ENCODE measurements around the gene TRIM71. TPM values are rescaled to one million over a fixed set of nuclear protein-coding genes. Genes with fewer than 3 reads are reported as not detected.

TRIM71 gene
- 106 and 107 TPM in 2 replicates for total RNA-seq (ENCODE audit: low replicate concordance)

DNA sequence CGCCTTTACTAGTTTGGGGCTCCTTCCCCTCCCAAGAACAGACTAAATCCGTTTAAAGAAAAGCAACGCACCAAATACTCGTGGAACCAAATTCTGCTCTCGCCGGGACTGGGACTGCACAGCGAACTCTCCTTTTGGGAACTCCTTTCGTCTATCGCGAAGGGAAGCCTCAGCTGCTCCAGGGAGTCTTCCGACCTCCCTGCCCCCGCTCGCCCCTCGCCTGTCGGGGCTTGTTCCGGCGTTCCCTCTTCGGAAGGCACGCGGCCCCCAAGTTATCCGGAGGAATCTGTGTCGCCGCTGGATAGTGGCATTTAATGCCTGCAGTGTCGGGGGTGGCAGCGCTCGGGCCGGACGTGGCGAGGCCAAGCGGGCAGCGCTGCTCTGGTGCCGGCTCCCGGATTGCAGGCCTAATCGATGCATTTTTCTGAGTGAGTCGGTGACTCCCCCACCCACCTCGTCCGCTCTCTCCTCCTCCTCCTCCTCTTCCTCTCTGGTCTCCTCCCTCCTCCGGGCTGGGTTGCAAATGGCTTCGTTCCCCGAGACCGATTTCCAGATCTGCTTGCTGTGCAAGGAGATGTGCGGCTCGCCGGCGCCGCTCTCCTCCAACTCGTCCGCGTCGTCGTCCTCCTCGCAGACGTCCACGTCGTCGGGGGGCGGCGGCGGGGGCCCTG is at the start of gene TRIM71:
Gene TRIM71 (plus strand): TSS at position 440 of the 671 bp plus-strand sequence. CDS start 84 bp downstream, at position 524.
- H3K9ac ChIP-seq, result peak within 1 kb of the TSS; percentile 88
- Mint-ChIP-seq H3K27ac (peak within 1 kb of the TSS; percentile 99), H3K4me1 (peaks cover 60% of the 10 kb centered on the region), H3K27me3 (ENCODE audit: insufficient read depth, low read depth) (peaks cover 8% of the 10 kb centered on the region), H3K4me3 (peak within 1 kb of the TSS; percentile 95), H3K36me3 (peaks cover 14% of the 10 kb centered on the region), H3K9me3 (no peaks in the 10 kb centered on the region)
- TF ChIP-seq, protein P1, sequence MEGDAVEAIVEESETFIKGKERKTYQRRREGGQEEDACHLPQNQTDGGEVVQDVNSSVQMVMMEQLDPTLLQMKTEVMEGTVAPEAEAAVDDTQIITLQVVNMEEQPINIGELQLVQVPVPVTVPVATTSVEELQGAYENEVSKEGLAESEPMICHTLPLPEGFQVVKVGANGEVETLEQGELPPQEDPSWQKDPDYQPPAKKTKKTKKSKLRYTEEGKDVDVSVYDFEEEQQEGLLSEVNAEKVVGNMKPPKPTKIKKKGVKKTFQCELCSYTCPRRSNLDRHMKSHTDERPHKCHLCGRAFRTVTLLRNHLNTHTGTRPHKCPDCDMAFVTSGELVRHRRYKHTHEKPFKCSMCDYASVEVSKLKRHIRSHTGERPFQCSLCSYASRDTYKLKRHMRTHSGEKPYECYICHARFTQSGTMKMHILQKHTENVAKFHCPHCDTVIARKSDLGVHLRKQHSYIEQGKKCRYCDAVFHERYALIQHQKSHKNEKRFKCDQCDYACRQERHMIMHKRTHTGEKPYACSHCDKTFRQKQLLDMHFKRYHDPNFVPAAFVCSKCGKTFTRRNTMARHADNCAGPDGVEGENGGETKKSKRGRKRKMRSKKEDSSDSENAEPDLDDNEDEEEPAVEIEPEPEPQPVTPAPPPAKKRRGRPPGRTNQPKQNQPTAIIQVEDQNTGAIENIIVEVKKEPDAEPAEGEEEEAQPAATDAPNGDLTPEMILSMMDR (IDR thresholded peaks at IDR 0.05), result no peak
- TF ChIP-seq EZH2phosphoT487 (IDR thresholded peaks at IDR 0.05) (no peak), EZH2 (IDR thresholded peaks at IDR 0.05) (no peak)
- H3K36me3 ChIP-seq, result no peaks in the 10 kb centered on the region
- peaks cover 52% of the 10 kb centered on the region for H4K20me1 ChIP-seq (ENCODE audit: low read depth)
- peaks cover 96% of the 10 kb centered on the region for H3K79me2 ChIP-seq (ENCODE audit: low read depth)
- H3F3A ChIP-seq (ENCODE audit: low read depth), result peaks cover 62% of the 10 kb centered on the region
- peak; percentile 68 for DNase-seq (ENCODE audit: low spot score)
- H3K27me3 ChIP-seq, result no peaks in the 10 kb centered on the region
- H2AFZ ChIP-seq (replicated peaks), result no peak within 1 kb of the TSS
- H3K9me3 ChIP-seq (ENCODE audit: low read depth), result no peaks in the 10 kb centered on the region
- peaks cover 56% of the 10 kb centered on the region for H3K4me1 ChIP-seq
- peak within 1 kb of the TSS; percentile 100 for H3K27ac ChIP-seq
- H3K4me3 ChIP-seq, result peak within 1 kb of the TSS; percentile 98
- H3K4me2 ChIP-seq, result peak within 1 kb of the TSS; percentile 99

DNA sequence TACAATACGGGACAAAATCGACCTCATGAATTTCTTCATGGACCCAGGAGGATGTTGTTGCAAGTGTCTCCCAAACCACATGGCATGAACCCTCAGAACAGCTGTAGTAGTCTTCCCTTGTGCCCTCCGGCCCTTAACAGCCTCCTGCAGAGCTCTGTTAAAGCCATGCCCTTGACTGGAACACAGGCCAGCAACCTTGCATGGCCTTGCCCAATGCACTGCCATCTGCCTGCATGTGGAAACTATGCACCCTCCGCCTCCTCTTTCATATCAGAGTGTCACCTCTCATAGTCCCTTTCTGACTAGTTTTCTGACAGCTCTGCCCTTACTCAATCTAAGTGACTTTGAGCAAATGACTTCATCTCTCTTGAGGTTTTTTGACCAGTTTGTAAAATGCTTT is 39.4 kb upstream of the TRIM71 start:
- no peak overlapping the region for H3K4me3 Mint-ChIP-seq
- Histone ChIP-seq H3K27me3 (peaks cover 19% of the 10 kb centered on the region), H3K79me2 (ENCODE audit: low read depth) (peaks cover 13% of the 10 kb centered on the region), H3K4me3 (no peak overlapping the region), H3K9me3 (ENCODE audit: low read depth) (no peaks in the 10 kb centered on the region), H3K4me2 (no peak overlapping the region), H3K9ac (no peak overlapping the region), H3F3A (ENCODE audit: low read depth) (peaks cover 43% of the 10 kb centered on the region), H3K4me1 (peaks cover 19% of the 10 kb centered on the region), H3K36me3 (no peaks in the 10 kb centered on the region), H3K27ac (no peak overlapping the region), H2AFZ (replicated peaks) (no peak overlapping the region), H4K20me1 (ENCODE audit: low read depth) (peaks cover 20% of the 10 kb centered on the region)
- peaks cover 31% of the 10 kb centered on the region for H3K4me1 Mint-ChIP-seq
- H3K9me3 Mint-ChIP-seq, result peaks cover 3% of the 10 kb centered on the region
- no peak overlapping the region for H3K27ac Mint-ChIP-seq
- DNase-seq (ENCODE audit: low spot score), result no peak
- peaks cover 32% of the 10 kb centered on the region for H3K36me3 Mint-ChIP-seq
- TF ChIP-seq EZH2 (IDR thresholded peaks at IDR 0.05) (no peak), EZH2phosphoT487 (IDR thresholded peaks at IDR 0.05) (no peak)
- TF ChIP-seq, protein P1 (IDR thresholded peaks at IDR 0.05), result no peak
- peaks cover 18% of the 10 kb centered on the region for H3K27me3 Mint-ChIP-seq (ENCODE audit: insufficient read depth, low read depth)

DNA sequence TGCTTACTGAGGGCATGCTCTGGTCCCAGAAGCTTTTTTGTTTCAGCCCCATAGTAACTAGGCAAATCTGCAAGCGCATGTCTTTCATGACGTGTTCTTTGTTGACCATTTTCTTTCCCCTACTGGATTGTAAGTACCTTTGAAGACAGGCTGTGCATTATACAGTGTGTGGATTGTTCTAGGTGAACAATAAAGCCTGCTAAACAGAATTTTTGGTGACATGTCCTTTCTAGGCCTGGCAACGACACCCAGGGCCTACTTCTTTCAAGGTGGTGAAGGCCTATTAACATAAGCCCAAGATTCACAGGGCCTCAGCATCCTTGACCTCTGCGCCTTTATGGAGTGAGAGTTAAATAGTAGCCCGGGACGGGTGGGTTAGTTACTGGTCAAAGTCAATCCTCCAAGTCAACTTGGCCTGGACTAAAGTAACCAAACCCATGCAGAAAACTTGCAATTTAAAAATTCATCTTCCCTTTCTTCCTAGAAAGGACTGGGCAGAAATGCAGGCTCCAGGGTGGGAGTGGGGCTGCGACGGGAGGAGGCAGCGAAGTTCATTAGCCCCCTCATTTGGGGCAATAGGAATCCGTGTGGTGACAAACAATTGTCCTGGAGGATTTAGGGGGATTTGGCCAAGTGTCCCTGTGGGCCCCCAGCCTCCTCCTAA is 37.6 kb upstream of the TRIM71 start:
- H3K4me1 ChIP-seq, result peaks cover 17% of the 10 kb centered on the region
- H3K27ac Mint-ChIP-seq, result peak overlapping the region; percentile 87
- peak; percentile 26 for DNase-seq (ENCODE audit: low spot score)
- peak overlapping the region; percentile 90 for H3K27ac ChIP-seq
- peak overlapping the region; percentile 55 for H3K4me3 ChIP-seq
- H3K4me3 Mint-ChIP-seq, result peak overlapping the region; percentile 92
- peaks cover 30% of the 10 kb centered on the region for H3K4me1 Mint-ChIP-seq
- no peaks in the 10 kb centered on the region for H3K36me3 ChIP-seq
- H2AFZ ChIP-seq (replicated peaks), result no peak overlapping the region
- no peak for TF ChIP-seq EZH2phosphoT487 (IDR thresholded peaks at IDR 0.05)
- TF ChIP-seq, protein P1 (IDR thresholded peaks at IDR 0.05), result no peak
- TF ChIP-seq EZH2 (IDR thresholded peaks at IDR 0.05), result no peak
- peaks cover 18% of the 10 kb centered on the region for H3K27me3 Mint-ChIP-seq (ENCODE audit: insufficient read depth, low read depth)
- H3K27me3 ChIP-seq, result peaks cover 19% of the 10 kb centered on the region
- peaks cover 3% of the 10 kb centered on the region for H3K9me3 Mint-ChIP-seq
- no peaks in the 10 kb centered on the region for H3K9me3 ChIP-seq (ENCODE audit: low read depth)
- no peak overlapping the region for H3K9ac ChIP-seq
- peak overlapping the region; percentile 85 for H3K4me2 ChIP-seq
- peaks cover 19% of the 10 kb centered on the region for H3K79me2 ChIP-seq (ENCODE audit: low read depth)
- H3F3A ChIP-seq (ENCODE audit: low read depth), result peaks cover 43% of the 10 kb centered on the region
- peaks cover 23% of the 10 kb centered on the region for H3K36me3 Mint-ChIP-seq
- peaks cover 20% of the 10 kb centered on the region for H4K20me1 ChIP-seq (ENCODE audit: low read depth)
